H1 (cell line): Measurements from ENCODE around the gene MYBPC2. TPM values are rescaled to one million over a fixed set of nuclear protein-coding genes. Genes with fewer than 3 reads are reported as not detected.

ENCODE experiments used
- CTCF ChIA-PET: fragments of 300-600 bp; sonication (Branson Sonifier 250); formaldehyde crosslinking; loops from one replicate; lab custom pipeline; 2021; ENCODE audit not compliant: partially characterized antibody; lab: Charles Lee
- POLR2A ChIA-PET: fragments of 300-600 bp; sonication (Branson Sonifier 250); formaldehyde crosslinking; loops from one replicate; lab custom pipeline; 2021; ENCODE audit warnings: inconsistent platforms; ENCODE audit not compliant: partially characterized antibody; lab: Charles Lee
- DNase-seq, 2 experiments: peaks; one replicate each; pipeline versions ENCODE4 v3.0.0 to v3.0.0-alpha.2; 2010 to 2022; ENCODE audit warnings: low spot score in 2 of 2, low read depth in 1 of 2, mixed read lengths in 1 of 2
- FAIRE-seq: peaks from 2 replicates; lab custom pipeline; 2011; peaks lifted over from hg19 to GRCh38; lab: Jason Lieb, UNC
- H2AFZ ChIP-seq: 2 replicates; pipeline ENCODE4 v1.8.1; 2012; ENCODE audit warnings: low read length, inconsistent platforms
- H2AK5ac ChIP-seq: 2 replicates; pipeline ENCODE4 v1.6.1; 2013; ENCODE audit warnings: low read depth, low read length
- H2BK120ac ChIP-seq: replicated peaks from 2 replicates; pipeline ENCODE3; 2013; ENCODE audit warnings: low read depth, low read length, inconsistent platforms
- H2BK12ac ChIP-seq: 2 replicates; pipeline ENCODE4 v1.6.1; 2013; ENCODE audit warnings: low read depth, low read length
- H2BK15ac ChIP-seq: 2 replicates; pipeline ENCODE4 v1.6.1; 2013; ENCODE audit warnings: low read length
- H2BK20ac ChIP-seq: 2 replicates; pipeline ENCODE4 v1.6.1; 2013; ENCODE audit warnings: low read length
- H2BK5ac ChIP-seq: 2 replicates; pipeline ENCODE4 v1.6.1; 2013; ENCODE audit warnings: low read depth, low read length
- H3K14ac ChIP-seq: 2 replicates; pipeline ENCODE4 v1.6.1; 2013; ENCODE audit warnings: inconsistent platforms; ENCODE audit not compliant: insufficient read length
- H3K18ac ChIP-seq: 2 replicates; pipeline ENCODE4 v1.6.1; 2013; ENCODE audit warnings: low read length; ENCODE audit errors: extremely low read depth
- H3K23ac ChIP-seq: 2 replicates; pipeline ENCODE4 v1.6.1; 2013; ENCODE audit warnings: inconsistent platforms; ENCODE audit not compliant: insufficient read length
- H3K23me2 ChIP-seq: 2 replicates; pipeline ENCODE4 v1.6.1; 2013; ENCODE audit warnings: low read depth, low read length
- H3K27ac ChIP-seq: 2 replicates; pipeline ENCODE4 v1.6.1; 2011; ENCODE audit warnings: low read depth, low read length, inconsistent platforms
- H3K27me3 ChIP-seq, 4 experiments: replicated peaks in 1 of 4; 1 replicate in 1 of 4; 2 replicates in 3 of 4; pipeline versions ENCODE4 v1.6.1 to v1.8.1; 2011 to 2013; ENCODE audit warnings: low read length in 3 of 4, mild to moderate bottlenecking in 3 of 4, inconsistent platforms in 2 of 4, mixed read lengths in 2 of 4, moderate library complexity in 1 of 4; ENCODE audit not compliant: control insufficient read depth in 3 of 4, insufficient read depth in 3 of 4; ENCODE audit errors: extremely low read depth in 1 of 4
- H3K36me3 ChIP-seq, 4 experiments: 2 replicates each; pipeline versions ENCODE4 v1.6.1 to v1.8.1; 2011 to 2013; ENCODE audit warnings: mild to moderate bottlenecking in 4 of 4, low read length in 3 of 4, moderate library complexity in 2 of 4, control low read depth in 1 of 4, inconsistent platforms in 1 of 4; ENCODE audit not compliant: insufficient read depth in 4 of 4, control insufficient read depth in 2 of 4
- H3K4ac ChIP-seq: replicated peaks from 2 replicates; pipeline ENCODE3; 2013; ENCODE audit warnings: low read length, low read depth, mixed read lengths, inconsistent platforms; ENCODE audit not compliant: insufficient read length
- H3K4me1 ChIP-seq, 4 experiments: replicated peaks in 1 of 4; 1 replicate in 1 of 4; 2 replicates in 3 of 4; pipeline versions ENCODE4 v1.6.1 to v1.8.1; 2011 to 2013; ENCODE audit warnings: low read length in 3 of 4, inconsistent platforms in 2 of 4, mixed read lengths in 1 of 4; ENCODE audit not compliant: insufficient read depth in 4 of 4, control insufficient read depth in 3 of 4
- H3K4me2 ChIP-seq, 2 experiments: 2 replicates each; pipeline versions ENCODE4 v1.6.1 to v1.8.1; 2011 to 2013; ENCODE audit warnings: low read depth in 2 of 2, low read length in 2 of 2, control low read depth in 1 of 2, inconsistent platforms in 1 of 2, mild to moderate bottlenecking in 1 of 2; ENCODE audit not compliant: insufficient read depth in 1 of 2
- H3K4me3 ChIP-seq, 4 experiments: fragments of 200-600, 300-600 bp in 1 of 4; sonication (generic), shearing (Covaris generic), sonication (Bioruptor Twin) in 1 of 4; 2 replicates each; pipeline versions ENCODE4 v1.5.1 to v1.8.1; 2011 to 2016; ENCODE audit warnings: low read length in 4 of 4, low read depth in 3 of 4, control low read depth in 2 of 4, inconsistent platforms in 2 of 4, mild to moderate bottlenecking in 2 of 4, mixed read lengths in 1 of 4, moderate library complexity in 1 of 4; ENCODE audit not compliant: insufficient read depth in 2 of 4; ENCODE audit errors: extremely low read depth in 1 of 4
- H3K56ac ChIP-seq: replicated peaks from 2 replicates; pipeline ENCODE3; 2013; ENCODE audit warnings: low read depth, mild to moderate bottlenecking, mixed read lengths, low read length, inconsistent platforms; ENCODE audit not compliant: insufficient read length
- H3K79me1 ChIP-seq: 2 replicates; pipeline ENCODE4 v1.6.1; 2013; ENCODE audit warnings: low read depth, low read length, control low read depth
- H3K79me2 ChIP-seq, 2 experiments: 2 replicates each; pipeline versions ENCODE4 v1.6.1 to v1.8.1; 2012 to 2013; ENCODE audit warnings: low read length in 2 of 2, mild to moderate bottlenecking in 2 of 2, inconsistent platforms in 1 of 2; ENCODE audit not compliant: insufficient read depth in 2 of 2, control insufficient read depth in 1 of 2
- H3K9ac ChIP-seq, 4 experiments: replicated peaks in 1 of 4; 1 replicate in 1 of 4; 2 replicates in 3 of 4; pipeline versions ENCODE4 v1.6.1 to v1.8.1; 2011 to 2013; ENCODE audit warnings: low read depth in 3 of 4, low read length in 3 of 4, control low read depth in 2 of 4, mild to moderate bottlenecking in 2 of 4, moderate library complexity in 2 of 4, inconsistent platforms in 1 of 4; ENCODE audit errors: extremely low read depth in 1 of 4
- H3K9me3 ChIP-seq, 2 experiments: 2 replicates each; pipeline versions ENCODE4 v1.6.1 to v1.8.1; 2012 to 2013; ENCODE audit warnings: mild to moderate bottlenecking in 2 of 2, moderate library complexity in 2 of 2, control low read depth in 1 of 2, inconsistent platforms in 1 of 2, low read depth in 1 of 2, low read length in 1 of 2, mixed read lengths in 1 of 2; ENCODE audit not compliant: insufficient read depth in 2 of 2
- H4K20me1 ChIP-seq, 2 experiments: replicated peaks in 1 of 2; 2 replicates each; pipeline versions ENCODE3 to v1.8.1; 2011 to 2013; ENCODE audit warnings: inconsistent platforms in 2 of 2, low read length in 2 of 2, mild to moderate bottlenecking in 1 of 2; ENCODE audit not compliant: insufficient read depth in 2 of 2, control insufficient read depth in 1 of 2
- H4K5ac ChIP-seq: 2 replicates; pipeline ENCODE4 v1.6.1; 2013; ENCODE audit warnings: low read length, low read depth, mixed read lengths, inconsistent platforms; ENCODE audit not compliant: insufficient read length
- H4K8ac ChIP-seq: 2 replicates; pipeline ENCODE4 v1.8.0; 2013; ENCODE audit warnings: mild to moderate bottlenecking, moderate library complexity, low read length, inconsistent platforms; ENCODE audit not compliant: insufficient read depth; ENCODE audit errors: extremely low read depth
- H4K91ac ChIP-seq: replicated peaks from 2 replicates; pipeline ENCODE3; 2013; ENCODE audit warnings: low read length, mixed read lengths, inconsistent platforms; ENCODE audit not compliant: insufficient read length
- ASH2L ChIP-seq: fragments of 200-600, 300-600 bp; sonication (generic); IDR thresholded peaks from one replicate; pipeline ENCODE4 v1.7.1; 2017; ENCODE audit warnings: low read length
- BACH1 ChIP-seq: IDR thresholded peaks from 2 replicates; pipeline ENCODE4 v1.6.1; 2012; ENCODE audit warnings: low read length, improper control_type of control experiment
- CBX8 ChIP-seq: fragments of 300-800, 300-1000 bp; sonication (generic); IDR thresholded peaks from 2 replicates; pipeline ENCODE4 v1.7.1; 2016; ENCODE audit warnings: low read depth, low read length, borderline replicate concordance
- FOSL1 ChIP-seq: IDR thresholded peaks from 2 replicates; pipeline ENCODE4 v1.6.1; 2011; ENCODE audit warnings: mild to moderate bottlenecking, low read depth, low read length, moderate library complexity; ENCODE audit not compliant: insufficient read depth
- MAFK ChIP-seq: IDR thresholded peaks from 2 replicates; pipeline ENCODE4 v1.6.1; 2012; ENCODE audit warnings: low read depth, mild to moderate bottlenecking, improper control_type of control experiment, low read length
- TAF7 ChIP-seq: optimal IDR thresholded peaks from 2 replicates; pipeline ENCODE3; 2011; ENCODE audit warnings: low read depth, mild to moderate bottlenecking, inconsistent platforms, low read length, moderate library complexity, borderline replicate concordance
- TCF12 ChIP-seq: IDR thresholded peaks from 2 replicates; pipeline ENCODE4 v1.6.1; 2011; ENCODE audit warnings: low read depth, mild to moderate bottlenecking, low read length
- YY1 ChIP-seq: IDR thresholded peaks from 2 replicates; pipeline ENCODE4 v1.6.1; 2011; ENCODE audit warnings: low read depth, mild to moderate bottlenecking, low read length
- WGBS, 2 experiments: shearing (Covaris generic) in 1 of 2; methylation state at CpG; one replicate each; pipeline versions ENCODE4 v1.1.6 to v1.1.7; 2013 to 2015; ENCODE audit warnings: low lambda C conversion rate in 2 of 2, mixed read lengths in 2 of 2, inconsistent platforms in 1 of 2, low coverage in 1 of 2, missing lambda C conversion rate in 1 of 2; ENCODE audit not compliant: insufficient replicate concordance in 2 of 2, insufficient coverage in 1 of 2, insufficient read length in 1 of 2; ENCODE audit errors: extremely low coverage in 1 of 2, missing lambda C conversion rate in 1 of 2; 5-methylcytosine and 5-hydroxymethylcytosine counted together
- polyA plus RNA-seq, 7 experiments: library from polyadenylated mRNA; depleted of rRNA in 3 of 7; stranded (reverse) in 5 of 7; unstranded in 2 of 7; fragments of >200 nt in 5 of 7; fragments of 200-250 nt in 2 of 7; gene quantifications; 1 replicate in 5 of 7; 2 replicates in 1 of 7; 4 replicates in 1 of 7; pipeline versions ENCODE4 v1.2.1 to v1.2.3, GENCODE V29; 2011 to 2013; ENCODE audit warnings: missing spikeins in 2 of 7, mixed read lengths in 2 of 7
- total RNA-seq: library from RNA; stranded (reverse); fragmentation: NEBNext Ultra II Directional; extraction: Animal tissue kit (Norgen Biotek cat#: 25700); gene quantifications from 2 replicates; pipeline ENCODE4 v1.2.1, GENCODE V29; 2021

MYBPC2 gene
- total and polyA plus RNA-seq, 2 of the 8 experiments (the other 6 are each of a cell fraction or from before 2014, with no cell fraction given), result 1.8 to 3.1 TPM

GRCh38 chr19:50415661-50416033 is 17.0 kb upstream of the MYBPC2 start:
- Histone ChIP-seq H4K5ac (no peak overlapping the region), H2BK20ac (no peak overlapping the region), H4K20me1 (peaks cover 0 to 8% of the 10 kb centered on the region in 2 experiments), H4K8ac (no peak overlapping the region), H3K36me3 (peaks cover 0 to 9% (median 0%) of the 10 kb centered on the region in 4 experiments; a peak in 2 of 8 replicates), H3K4me3 (no peak overlapping the region), H2BK15ac (no peak overlapping the region), H2AFZ (no peak overlapping the region), H3K23ac (no peak overlapping the region), H2BK120ac (no peak overlapping the region), H3K9me3 (no peaks in the 10 kb centered on the region), H2AK5ac (no peak overlapping the region), H3K4ac (no peak overlapping the region), H3K23me2 (peaks cover 12% of the 10 kb centered on the region; the same call in 1 of the 2 replicates), H3K9ac (no peak overlapping the region), H3K27me3 (peaks cover 0 to 2% (median 0%) of the 10 kb centered on the region in 4 experiments; a peak in 1 of 7 replicates), H2BK5ac (no peak overlapping the region), H3K14ac (no peak overlapping the region), H3K79me1 (no peaks in the 10 kb centered on the region), H3K18ac (no peak overlapping the region), H2BK12ac (no peak overlapping the region), H3K56ac (no peak overlapping the region), H3K4me1 (peaks cover 0 to 20% (median 12%) of the 10 kb centered on the region in 4 experiments; a peak in 6 of 7 replicates), H3K4me2 (no peak overlapping the region), H4K91ac (no peak overlapping the region), H3K79me2 (no peaks in the 10 kb centered on the region), H3K27ac (no peak overlapping the region)
- WGBS, 2 experiments, result 100% methylated on average over 2 of the region's 22 CpGs; no CpG with 5 or more reads in 1 of the 2 experiments
- POLR2A ChIA-PET, result interaction anchor here (0.5 to 2.4 kb wide), 10 partner anchors 10 to 100 kb away, joined by 3 to 15 read pairs (median 4); partner anchors contain the start of gene POLD1
- DNase-seq (no peak), FAIRE-seq (no peak)
- TF ChIP-seq MAFK (no peak), TCF12 (no peak), TAF7 (no peak), BACH1 (no peak), YY1 (no peak), FOSL1 (no peak), ASH2L (no peak), CBX8 (no peak)
- CTCF ChIA-PET, result interaction anchor here (0.6 to 3.2 kb wide), 11 partner anchors 9 to 63 kb away, joined by 3 to 22 read pairs (median 7); no protein-coding TSS in a partner anchor
